Endometrium (tissue), 2 donors: ENCODE results near the gene SLAMF9.

Experiments
- FAIRE-seq: peaks from 2 replicates; lab custom pipeline; 2012; peaks lifted over from hg19 to GRCh38; lab: Jason Lieb, UNC
- donor health status: control.
- donor health status: control.

SLAMF9 gene

DNA sequence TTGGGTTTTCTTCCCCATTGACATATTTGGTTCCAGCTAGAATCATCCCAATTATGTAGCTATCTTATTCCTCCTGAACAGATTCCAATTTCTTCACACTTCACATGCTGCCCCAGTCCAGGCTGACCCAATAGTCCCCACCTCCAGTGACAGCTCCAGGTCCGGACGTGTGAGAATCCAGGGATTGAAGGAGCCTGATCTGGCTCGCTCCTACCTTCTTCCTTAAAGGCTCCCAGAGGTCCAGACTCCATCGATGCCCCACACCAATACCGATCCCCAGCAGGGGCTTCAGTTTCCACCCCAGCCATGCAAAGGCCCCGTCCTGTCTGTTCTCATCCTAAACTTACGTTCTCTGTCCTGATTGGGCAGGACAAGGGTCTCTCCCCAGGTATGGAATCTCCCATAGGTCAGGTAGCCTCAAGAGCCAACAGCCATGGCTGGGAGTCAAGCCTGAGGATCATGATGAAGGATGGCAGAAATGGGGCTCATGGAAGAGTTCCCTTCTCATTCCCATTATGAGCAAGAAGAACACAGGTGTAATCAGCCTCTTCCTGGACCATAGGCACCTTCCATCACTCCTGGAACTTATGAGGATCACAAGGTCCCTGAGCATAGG lies 20.4 kb upstream of the SLAMF9 start:
- no peak for FAIRE-seq

DNA sequence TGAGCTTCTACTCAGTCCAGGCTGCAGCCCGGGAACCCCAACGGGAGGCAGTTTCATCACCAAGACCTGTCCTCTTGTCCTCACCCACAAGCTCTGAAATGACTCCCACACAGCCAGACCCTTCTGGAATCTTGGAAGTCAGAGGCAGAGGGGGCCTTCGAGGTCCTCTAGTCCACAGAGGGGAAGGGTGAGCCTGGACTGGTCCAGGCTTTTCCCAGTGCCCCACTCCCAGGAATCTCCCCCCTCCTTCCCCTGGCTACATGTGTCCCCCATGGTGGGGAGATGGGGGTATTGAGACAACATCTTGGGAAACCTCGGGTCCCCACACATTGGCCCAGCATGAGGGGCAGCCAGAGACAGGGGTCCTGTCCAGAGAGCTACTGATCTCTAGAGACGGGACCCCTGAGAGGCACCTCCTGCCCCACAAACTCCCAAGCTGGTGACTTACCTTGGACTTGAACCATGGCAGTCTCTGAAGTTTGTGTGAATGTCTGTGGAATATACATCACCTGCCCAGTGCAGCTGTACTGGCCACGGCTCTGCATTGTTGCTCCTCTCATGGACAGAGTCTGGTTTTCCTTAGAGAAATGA lies 19.4 kb upstream of the SLAMF9 start:
- no peak for FAIRE-seq

DNA sequence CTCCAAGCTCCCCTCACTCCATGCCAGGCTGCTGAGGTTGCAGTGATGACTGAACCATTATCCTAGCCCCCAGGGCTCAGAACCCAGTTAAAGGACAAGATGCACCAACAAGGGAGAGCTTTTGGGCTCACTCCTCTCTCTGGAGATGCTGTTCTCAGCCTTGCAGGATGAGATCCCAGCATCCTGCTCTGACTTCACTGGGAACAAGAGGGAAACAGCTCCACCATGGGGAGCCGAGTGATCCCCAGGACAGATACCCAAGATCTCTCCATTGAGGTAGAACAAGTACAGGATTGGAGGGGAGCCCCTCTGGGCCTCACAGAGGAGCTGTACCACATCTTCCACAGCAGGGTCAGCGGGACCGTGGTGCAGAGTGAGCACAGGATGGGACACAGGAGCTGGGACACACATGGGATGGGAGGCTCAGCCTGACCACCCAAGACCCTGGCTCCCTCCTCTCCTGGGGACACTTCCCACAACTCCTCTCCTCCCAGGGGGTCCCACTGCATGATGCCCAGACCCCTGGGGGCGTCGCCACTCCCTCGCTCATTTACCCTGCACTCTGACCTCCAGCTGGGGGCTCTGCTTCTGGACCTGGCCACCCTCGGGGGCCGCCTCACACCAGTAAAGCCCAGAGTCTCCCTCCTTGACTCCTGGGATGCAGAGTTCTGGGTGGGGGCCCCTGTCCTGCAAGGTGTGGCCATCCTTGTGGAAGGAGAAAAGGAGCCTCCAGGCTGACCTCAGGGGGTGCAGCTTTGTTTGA lies 18.6 kb upstream of the SLAMF9 start:
- no peak for FAIRE-seq

DNA sequence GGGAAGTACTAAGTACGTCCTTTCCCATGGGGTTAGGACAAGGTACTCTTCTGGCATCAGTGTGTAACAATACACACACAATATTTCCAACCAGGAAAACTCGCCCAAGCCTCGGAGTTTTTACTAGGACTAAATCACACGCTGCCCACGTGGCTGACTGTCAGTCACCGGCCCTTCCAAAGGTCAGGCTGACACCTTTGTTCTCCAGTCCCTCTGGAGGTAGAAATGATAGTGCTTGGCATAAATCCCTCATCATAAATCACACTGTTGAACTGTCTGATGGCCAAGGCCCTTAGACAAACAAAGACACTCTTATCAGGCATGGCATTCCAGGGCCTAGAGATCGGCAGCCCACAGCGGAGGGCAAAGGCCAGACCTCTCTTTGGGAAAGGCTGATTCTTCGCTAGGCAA lies 16.9 kb upstream of the SLAMF9 start:
- no peak for FAIRE-seq

DNA sequence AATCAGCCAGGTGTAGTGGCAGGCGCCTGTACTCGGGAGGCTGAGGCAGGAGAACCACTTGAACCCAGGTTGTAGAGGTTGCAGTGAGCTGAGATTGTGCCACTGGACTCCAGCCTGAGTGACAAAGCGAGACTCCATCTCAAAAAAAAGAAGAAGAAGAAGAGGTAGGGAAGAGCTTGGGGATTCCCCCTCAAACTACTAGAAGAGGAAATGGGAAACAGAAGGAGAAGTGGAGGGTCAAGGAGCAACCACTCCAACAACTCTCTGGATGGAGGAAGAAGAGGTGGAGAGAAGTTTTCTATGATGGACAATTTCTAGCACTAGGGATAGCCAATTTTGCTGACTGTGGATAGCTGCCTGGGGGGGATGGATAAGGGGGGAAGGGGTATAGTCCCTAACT lies 14.9 kb upstream of the SLAMF9 start:
- FAIRE-seq, result no peak

DNA sequence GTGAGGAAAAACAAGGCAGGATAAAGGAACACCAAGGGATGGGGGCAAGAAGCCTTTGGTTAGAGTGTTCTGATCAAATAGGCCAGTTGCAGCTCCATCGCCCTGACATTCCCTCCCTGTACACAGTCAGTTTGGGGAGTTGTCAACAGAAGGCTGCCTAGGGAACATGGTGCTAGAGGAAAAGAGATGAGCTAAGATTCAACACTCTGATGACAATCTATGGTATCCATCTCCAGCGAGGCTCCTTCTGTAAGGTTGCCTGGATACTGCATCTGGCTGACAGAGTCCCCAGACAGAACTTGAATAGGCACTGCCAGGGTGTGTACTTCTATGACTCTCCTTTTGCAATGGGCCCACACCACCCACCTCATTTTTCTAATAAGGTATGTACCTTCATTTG lies 11.2 kb upstream of the SLAMF9 start:
- FAIRE-seq, result no peak

DNA sequence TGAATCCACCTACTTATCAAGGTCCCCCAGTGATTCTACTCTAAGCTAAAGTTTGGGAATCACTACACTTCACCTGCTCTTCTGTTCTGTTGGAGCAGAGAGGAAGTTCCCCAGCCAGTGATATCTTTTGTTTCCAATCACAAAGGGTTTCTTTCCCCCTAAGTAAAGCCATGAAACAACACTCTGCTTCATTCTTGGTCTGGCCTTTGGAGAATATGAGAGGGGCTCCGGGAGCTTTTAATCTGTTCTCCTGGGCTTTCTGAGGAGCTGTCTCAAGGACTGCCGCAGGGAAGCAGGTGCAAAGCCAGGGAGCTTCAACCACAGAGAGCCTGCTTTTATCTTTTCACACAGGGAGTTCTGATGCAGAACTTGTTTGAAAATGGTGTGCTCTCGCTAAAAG lies 10.1 kb upstream of the SLAMF9 start:
- no peak for FAIRE-seq

DNA sequence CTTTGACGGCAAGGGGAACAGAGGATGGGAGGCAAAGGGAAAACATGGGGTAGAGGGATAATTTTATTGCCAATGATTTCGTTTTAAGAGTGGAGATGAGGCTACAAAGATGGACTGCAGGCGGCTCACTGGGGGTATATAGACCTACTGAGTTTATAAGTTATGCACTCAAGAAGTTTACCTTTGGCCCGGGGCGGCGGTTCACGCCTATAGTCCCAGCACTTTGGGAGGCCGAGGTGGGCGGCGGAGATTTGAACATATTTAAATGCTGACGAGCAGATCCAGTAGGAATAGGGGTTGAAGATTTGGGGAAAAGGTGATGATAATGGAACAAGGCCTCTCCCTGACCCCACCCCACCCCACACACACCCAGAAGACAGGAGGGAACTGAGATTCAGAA lies 8.1 kb upstream of the SLAMF9 start:
- no peak for FAIRE-seq

DNA sequence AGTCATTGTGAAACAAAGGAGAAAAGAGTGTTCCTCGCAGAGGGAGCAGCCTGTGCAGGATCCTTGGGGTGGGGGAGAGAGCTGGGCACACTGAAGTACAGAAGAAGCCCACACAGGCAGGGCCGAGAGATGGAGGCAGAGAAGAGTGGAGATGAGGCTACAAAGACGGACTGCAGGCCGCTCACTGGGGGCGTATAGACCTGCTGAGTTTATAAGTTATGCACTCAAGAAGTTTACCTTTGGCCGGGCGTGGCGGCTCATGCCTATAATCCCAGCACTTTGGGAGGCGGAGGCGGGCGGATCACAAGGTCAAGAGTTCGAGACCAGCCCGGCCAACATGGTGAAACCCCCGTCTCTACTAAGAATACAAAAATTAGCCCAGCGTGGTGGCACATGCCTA lies 7.6 kb upstream of the SLAMF9 start:
- no peak for FAIRE-seq

DNA sequence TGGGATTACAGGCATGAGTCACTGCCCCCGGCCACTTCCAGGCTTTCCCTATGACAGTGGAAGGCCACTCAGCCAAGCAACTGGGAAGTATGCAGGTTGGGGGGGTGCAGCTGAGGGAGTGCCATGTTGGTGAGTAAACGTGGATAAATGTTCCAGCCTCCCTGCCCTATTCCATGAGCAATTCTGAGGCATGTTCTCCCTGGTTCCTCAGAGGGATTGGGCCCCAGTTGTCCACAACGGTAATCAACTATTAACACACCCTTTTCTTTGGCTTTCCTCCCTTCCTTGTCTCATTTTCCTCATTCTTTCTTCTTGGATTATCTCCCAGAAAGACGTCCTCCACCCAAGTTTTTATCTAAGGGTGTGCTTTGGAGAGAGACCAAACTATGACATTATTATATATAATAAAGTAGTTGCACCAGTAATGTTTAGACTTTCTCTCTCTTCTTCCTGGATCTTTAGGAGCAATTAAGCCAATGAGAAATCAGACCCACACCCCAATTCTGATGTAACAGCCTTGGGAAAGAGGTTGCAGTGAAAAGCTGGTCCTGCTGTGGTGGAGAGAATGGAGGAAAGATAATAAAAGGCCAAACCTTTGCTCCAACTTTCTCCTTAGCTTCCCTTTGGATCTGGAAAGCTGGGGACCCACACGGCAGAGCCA lies 6.8 kb upstream of the SLAMF9 start:
- FAIRE-seq, result no peak

DNA sequence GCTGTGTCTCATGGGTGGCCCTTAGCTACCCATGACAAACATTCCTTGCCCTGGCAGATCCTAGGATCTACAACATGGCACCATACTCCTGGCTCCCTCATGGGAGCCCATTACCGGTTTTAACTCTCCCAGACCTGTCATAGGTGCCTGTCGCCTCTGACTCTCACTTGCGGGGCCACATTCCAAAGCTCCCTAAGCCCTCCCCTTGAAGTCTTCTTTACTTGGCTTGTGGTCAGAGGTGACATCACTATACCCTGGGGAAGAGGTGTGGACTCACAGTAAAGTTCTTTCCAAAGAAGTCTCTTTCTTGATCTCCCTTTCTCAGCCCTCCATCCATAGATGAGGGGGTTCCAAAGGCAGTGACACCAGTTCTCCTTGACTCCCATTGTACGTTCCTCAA lies 5.4 kb upstream of the SLAMF9 start:
- FAIRE-seq, result no peak

DNA sequence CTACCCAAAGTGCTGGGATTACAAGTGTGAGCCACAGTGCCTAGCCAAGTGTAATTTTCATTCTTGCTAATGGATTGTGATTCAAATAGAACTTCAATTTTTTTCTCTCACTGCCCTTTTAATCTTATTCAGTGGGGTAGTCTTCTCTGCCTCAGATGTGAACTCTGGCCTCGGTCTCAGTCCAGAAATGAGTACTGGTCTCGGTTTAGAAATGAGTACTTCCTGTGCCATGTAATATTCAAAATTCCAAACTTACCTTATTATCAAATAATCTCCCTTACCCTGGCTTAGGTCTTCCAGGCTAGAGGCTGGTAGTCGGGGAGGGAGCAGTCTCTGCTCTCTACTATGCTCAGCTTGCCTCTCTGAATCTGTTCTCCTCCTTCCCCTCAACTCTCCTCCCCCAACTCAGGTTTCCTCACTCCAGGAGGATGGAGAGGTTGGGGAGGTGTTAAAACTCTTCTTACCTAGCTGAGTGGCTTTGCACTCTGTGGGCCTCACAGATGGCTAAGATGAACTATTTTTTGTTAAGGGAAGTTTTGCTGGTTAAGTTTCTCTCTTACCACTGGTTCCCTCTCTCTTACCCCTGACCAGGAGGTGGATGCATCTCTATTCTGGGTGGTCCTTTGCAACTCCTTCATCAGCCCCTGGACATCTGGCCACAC lies 4.8 kb upstream of the SLAMF9 start:
- FAIRE-seq, result no peak

DNA sequence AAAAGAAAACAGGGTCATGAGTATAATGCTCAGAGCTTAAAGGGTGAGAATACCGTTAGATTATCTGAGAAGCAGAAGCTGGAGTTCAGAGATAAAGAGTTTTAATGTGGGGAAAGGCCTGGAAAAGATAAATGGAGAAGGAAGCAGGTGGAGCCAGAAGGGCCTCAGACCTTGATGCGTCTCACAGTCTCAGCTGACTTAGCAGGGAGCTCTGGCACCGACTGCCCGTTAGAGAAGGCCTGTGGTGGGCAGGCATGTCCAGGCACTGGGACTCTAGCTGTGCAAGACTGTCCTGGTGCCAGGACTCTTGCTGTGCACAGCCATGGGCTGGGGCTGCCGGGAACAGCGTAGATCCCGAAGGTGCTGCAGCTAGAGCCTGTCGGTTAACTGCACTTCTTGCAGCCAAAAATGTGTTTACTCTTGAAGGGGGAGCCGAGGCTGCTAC lies 3.8 kb upstream of the SLAMF9 start:
- FAIRE-seq, result no peak

DNA sequence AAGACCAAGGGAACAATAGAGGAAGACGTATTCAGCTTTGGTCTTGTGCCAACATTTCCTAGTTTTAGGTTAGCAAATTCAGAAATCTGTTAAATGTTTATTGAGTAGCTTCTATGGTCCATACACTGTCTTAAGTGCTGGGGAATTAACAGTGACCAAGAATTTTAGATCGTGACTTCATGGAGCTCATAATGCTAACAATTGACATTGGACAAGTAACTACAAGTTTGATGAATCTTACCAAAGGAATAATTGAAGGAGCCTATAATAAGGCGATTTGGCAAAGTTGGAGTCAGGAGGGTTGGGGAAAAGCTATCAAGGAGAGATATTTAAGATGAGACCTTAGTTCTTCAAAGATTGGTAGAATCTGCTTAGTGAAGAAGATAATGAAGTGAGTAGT lies 1.4 kb upstream of the SLAMF9 start:
- FAIRE-seq, result no peak

DNA sequence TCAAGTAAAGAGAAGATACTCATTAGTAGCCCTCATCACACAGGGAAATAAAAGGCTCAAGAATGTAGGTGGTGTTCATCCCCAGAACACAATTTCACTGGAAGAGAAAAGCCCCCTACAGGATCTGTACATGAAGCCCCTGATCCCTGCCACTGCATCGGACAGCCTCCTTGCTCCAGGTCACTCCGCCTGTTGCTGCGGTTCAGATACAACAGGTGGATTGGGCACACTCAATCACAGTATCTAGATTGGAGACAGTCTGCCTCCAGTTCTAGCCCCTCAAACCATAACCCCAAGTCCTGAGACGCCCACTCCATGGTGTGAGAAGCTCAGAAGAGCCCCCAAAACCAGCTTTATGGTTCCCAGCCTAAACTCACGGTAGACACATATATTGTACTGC lies 1.1 kb downstream of the SLAMF9 start:
- no peak for FAIRE-seq

DNA sequence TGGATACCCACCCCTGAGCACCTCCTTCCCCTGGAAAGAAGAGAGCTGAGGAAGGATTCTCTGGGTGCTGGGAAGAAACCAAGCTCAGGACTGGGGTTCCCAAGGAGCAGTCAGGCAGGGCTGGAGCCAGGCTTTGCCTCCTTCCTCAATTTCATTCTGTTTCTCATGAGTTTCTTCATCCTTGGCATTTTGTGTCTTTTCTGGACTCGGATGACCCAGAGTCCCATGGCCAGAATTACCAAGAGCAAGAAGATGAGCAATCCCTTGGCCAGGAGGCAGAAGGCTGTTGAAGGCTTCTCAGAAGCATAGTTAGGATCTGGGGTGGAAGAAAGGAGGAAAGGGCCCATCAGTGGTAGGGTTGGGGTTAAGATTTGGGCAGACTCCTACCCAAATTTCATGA lies 2.5 kb downstream of the SLAMF9 start:
- no peak for FAIRE-seq

DNA sequence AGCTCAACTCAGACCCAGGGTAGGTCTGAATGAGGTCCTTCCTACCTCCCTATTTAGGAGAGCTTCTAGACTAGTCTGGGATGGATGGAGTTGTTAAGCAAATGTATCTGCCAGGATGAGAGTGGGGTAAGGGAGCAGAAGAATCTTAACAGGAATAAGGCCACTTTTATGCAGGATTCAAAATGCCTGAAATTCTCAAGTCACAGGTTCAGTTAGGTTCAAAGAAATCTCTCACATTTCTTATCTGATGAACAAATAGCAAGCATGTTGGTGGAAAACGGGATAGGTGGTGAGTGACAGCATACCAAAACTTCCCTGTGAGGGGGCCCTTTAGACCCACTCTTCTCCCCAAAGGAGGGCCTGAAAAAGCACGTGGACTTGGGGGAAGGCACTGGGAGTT lies 3.0 kb downstream of the SLAMF9 start:
- no peak for FAIRE-seq

DNA sequence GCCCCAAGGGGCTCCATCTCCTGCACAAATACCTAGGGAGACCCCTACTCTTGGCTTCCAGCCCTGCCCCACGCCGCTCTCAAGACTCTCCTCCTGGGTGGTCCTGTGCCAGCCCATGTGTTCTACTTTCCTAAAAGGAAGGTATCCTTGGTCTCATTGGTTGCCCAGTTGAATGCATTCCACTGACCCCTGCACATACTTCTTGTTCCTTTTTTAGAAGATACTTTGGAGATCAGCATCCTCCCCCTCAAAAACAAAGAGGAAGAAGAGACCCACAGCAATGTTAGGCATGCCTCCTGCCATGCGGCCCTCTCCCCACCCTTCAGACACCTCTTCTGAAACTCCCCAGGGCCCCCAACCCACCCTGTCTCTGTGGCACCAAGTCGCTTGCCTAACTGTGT lies 4.1 kb downstream of the SLAMF9 start:
- FAIRE-seq, result no peak

DNA sequence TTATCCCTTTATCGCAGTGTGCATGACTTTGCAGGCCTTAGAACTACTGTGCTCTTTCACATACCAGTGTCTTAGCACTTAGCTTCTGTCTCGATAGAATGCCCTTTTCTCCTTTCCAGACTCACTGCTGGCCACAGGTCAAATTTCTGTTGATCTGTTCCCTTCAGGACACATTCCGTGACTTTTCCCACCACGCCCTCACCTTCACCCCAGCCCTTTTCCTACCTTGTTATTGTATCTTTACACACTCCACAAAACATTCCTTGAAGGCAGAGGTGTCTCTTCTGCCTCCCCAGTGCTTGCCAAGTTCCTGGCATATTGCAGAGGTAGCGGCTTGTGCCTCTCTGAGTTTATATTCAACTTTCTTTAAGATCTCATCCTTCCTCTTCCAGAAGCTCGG lies 4.9 kb downstream of the SLAMF9 start:
- FAIRE-seq, result no peak

DNA sequence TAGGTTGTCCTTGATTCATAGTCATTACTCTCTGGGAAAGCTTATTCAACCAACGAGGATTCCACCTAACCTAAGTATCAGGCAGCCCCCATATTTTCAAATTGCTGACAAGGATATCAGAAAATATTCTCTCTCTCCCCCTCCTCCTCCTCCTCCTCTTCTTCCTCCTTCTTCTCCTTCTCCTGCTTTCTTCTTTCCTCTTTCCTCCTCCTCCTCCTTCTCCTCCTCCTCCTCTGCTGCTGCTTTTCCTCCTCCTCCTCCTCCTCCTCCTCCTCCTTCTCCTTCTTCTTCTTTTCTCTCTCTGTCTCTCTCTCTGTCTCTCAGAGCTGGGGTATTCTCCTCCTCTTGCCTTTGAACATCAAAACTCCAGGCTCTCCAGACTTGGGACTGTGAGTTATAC lies 6.1 kb downstream of the SLAMF9 start:
- no peak for FAIRE-seq

DNA sequence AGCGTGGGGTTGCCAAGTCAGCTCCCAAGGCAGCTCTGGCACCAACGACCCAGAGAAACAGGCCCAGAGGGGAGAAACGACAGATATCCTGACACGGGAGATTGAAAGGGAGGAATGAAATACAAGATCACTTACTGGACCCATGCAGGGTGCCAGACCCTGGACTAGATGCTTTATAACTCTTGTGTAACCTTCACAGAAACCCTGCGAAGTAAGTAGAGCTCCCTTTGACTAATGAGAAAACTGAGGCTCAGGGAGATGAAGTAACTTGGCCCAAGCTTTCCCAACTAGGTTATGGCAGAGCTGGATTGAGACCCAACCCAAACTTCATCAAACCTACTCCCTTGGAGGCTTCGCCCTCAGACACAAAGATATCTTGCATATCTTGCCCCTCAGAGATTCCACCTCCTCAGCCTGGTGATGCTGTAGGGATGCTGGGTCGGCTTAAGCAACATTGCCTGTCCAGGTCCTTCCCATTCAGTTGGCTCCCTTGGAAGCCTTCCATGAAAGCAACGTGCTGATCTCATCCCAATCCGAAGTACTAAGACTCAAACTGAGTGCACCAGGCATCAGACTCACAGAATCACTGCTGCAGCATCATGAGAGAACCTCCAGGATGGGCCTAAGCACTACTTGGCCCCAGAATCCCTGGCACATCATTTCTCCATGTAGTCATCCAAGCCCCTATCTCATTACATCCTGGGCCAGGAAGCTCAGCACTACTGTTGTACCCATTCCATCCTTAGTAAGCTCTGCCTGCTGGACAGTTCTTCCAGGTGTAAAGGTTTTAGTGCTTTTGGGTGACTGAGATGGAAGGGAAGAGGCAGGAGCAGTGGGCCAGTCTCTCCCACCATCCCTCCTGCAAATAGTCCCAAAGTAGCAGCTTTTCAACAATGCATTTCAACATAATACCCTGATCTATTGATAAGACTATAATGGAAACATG lies 7.5 kb downstream of the SLAMF9 start:
- FAIRE-seq, result no peak
